NCI-H748 (cell line): ENCODE results near the gene PHC1.
"Not testable (repeated sequence)": the region's sequence is repeated elsewhere in the genome, so short reads cannot be mapped to it uniquely, and the experiment has no call there.

Source experiments
- DNase-seq: peaks from one replicate; lab custom pipeline; 2025; ENCODE audit not compliant: unreplicated experiment; lab: John Stamatoyannopoulos, UW

Gene PHC1

DNA sequence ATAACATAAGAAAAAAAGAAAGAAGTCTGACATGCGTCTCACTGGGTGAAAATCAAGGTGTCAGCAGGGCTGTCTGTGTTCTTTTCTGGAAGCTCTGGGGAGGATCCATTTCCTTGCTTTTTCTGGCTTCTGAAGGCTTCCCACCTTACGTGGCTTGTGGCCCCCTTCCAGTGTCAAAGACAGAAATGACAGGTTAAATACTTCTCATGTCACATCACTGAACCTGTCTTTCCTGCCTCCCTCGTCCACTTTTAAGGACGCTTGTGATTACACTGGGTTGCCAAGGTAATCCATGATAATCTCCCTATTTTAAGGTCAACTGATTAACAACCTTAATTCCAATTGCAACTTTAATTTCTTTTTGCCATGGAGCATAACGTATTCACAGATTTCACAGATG, 4.6 kb upstream of the PHC1 start:
- no peak for DNase-seq

DNA sequence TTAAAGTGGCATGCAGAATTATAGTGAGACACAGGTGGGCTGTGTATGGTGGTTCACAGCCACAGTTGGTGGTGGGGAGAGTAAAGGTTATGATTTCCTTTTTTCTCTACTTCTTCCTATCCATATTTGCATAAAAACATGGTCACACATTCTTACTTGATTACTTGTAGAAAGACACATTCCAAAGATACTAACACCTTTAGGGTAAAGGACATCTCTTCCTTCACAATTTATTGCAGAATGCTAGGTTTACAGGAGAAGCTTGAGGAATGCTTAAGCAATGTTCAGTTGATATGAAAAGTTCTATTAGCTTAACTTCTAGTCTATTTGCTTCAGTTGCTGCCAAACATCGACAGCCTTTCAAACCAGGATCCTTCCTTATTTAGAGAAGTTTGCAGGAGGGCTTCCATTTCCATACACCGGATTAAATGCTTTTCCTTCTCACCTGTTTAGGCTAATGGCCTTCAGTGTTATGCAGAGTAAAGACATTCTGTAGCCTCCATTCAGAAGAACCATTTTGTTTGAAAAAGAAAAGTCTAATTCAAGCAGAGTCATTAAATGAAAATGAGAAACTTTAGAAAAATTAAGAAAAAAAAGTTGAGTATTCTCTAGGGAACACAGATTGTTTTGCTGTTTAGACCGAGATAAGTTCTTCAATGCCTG, 2.6 kb upstream of the PHC1 start:
- no peak for DNase-seq

DNA sequence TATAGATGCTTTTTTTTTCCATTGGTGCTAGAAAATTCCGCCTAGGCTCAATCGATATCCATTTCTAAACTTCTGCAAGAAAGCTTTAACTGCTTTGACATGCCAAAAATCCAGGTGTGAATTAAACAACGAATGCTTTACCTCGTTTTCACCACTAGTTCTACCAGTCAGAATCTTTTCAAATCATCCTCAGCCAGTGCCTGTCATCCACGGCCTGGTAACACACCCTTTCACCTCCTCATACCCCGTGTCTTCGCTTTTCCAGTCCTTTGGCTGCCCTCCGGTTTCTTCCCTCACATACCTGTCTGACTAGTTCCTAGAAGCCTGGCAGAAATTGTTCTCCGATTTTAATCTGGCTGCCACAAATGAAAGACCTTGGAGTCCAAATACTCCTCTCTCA, 1.4 kb upstream of the PHC1 start:
- DNase-seq, result peak; percentile 49

DNA sequence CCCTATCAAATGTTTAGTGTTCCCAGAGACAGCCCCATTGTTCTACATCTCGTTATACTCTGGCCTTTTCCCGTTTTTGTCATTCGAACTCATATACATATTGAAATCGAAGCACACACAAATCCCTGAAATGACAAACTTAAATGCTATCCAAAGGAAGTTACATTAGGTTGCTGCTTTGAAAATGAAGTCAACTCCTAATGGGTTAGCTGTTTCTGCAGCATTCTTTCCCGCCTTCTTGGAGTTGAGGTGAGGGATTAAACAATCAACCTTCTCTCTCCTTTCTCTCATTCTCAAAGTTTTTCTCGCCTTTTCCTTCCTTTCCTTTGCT, 642 bp upstream of the PHC1 start:
- DNase-seq, result peak; percentile 54

DNA sequence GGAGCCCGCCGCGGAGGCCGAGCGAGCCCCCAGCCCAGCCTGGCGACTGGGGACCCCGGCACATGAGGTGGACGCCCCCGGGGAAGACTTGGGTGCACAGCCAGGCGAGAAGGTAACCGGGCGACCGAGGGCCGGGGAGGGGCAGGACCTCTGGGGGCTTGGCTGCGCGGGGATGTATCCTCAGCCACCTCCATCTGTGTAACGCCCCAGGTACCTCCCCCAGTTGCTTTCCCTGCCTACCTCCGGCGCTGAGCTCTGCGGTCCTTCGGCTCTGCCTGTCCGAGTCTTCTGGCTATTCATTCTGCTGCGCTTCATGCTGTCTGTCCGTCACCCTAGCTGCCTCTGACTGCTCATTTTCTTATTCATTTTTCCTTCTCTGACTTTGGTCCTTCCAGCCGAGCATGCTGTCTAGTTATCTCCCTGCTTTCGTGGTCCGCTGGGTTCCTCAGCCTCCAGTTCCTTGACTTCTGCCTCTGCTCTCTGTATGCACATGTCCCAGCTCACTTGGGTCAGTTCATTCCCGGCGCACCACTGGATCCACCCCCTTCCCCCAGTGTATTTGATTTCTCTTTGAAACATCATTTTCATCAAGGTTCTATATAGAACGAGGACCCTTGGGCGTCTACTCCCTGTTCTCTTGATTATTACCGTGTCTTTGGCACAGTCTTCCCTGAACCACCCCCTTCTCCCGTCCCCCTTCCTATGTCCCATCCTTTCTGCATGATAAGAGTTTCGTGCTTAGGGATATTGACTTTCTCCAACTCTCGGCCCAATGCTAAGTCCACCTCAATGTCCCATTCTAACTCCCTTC, 612 bp downstream of the PHC1 start:
- peak; percentile 65 for DNase-seq

DNA sequence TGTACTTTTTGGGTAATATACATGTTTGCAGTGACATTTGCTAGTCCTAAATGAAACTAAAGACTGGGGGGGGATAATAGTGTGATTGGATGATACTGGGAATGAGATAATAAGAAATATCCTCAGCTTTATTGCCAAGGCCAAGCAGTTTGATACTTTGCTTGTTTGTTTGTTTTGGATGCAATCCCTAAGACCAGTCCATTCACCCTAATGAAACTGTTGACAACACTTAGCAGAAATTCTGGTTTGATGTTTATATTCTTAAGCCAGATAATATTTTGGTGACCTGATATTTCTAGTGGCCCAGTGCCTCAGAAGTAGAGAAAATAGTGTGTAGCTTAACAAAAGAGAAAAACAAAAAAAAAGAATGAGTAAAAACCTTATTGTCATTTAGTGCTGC, 1.8 kb downstream of the PHC1 start:
- DNase-seq, result no peak

DNA sequence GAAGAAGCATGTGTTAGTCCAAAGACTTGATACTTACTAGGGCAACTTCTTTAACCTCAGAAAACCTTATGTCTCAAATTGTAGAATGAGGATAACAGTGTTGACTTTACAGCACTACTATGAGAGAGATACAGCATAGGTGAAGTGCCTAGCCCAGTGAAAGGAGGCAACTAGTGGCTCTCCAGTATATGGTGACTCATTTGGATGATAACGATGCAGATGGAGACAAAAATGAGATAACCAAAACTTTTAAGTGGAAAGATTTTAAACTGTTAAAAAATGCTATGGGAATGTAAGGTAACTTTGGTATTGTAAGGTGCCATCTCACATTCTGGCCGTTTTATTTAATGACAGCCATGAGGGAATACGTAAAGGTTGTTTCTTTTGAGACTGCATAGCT, 2.7 kb downstream of the PHC1 start:
- DNase-seq, result no peak

DNA sequence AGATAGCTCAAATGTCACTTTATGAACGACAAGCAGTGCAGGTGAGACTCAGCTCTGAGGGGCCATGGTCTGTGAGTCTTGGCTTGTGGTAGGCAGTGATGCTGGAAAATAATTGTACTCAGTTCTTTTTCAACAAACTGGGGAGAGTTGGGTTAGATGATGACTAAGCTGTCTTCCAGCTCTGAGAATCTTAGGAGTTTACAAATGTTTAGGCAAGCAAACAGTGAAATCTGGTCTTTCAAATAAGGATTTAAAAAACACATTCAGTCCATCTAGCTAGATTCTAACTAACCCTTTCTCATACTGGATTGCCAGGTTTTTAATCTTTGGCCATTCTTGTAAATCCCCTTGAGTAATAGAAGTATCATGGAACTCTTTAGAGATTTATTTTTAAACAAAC, 3.4 kb downstream of the PHC1 start:
- DNase-seq, result no peak

DNA sequence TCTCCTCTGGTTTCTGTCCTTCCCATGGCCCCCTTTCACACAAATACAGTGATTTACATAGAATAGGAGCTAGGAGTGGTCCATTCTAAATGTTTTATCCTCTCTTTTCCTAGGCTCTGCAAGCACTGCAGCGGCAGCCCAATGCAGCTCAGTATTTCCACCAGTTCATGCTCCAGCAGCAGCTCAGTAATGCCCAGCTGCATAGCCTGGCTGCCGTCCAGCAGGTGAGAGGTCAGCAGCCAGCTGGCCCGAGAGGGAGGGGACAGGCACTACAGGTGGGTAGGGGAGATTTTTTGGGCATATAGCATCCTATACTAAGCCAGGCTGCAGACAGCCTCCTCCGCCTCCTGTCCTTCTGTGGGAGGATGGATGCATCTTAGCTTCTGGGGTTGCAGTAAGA, 5.3 kb downstream of the PHC1 start:
- not testable (repeated sequence) for DNase-seq

DNA sequence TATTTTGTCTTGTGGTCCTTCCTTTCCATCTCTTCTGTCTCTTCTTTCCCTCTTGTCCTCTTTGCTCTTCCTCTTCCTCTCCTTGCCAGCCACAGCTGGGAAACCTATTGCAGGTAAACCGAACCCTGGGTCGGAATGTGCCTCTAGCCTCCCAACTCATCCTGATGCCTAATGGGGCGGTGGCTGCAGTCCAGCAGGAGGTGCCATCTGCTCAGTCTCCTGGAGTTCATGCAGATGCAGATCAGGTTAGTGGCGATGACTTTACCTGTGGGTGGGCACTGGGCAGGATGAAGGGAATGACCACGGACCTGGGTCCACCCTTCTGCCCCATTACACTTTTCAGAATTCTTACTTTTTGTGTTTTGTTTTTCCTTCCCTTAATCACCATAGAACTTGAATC, 8.2 kb downstream of the PHC1 start:
- no peak for DNase-seq

DNA sequence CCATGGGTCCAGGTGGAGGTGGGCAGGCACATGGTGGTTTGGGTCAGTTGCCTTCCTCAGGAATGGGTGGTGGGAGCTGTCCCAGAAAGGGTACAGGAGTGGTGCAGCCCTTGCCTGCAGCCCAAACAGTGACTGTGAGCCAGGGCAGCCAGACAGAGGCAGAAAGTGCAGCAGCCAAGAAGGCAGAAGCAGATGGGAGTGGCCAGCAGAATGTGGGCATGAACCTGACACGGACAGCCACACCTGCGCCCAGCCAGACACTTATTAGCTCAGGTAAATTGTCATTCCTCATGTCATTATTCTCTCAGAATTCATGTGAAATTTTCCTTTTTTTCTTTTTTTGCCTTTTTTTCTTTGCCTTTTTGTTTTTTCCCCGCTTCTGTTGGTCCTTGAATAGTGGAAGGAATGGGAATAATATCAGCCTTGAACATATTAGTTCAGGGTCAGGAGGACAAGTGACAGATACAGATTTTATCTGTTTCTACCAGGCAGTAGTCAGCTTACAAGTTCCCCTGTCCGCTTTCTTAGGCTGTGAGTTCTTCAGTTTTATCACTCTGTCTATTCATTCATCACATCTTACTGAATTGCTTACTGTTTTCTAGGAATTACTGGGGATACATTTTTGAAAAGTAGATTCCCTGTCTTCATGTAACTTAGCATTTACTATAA, 16.5 kb downstream of the PHC1 start:
- not testable (repeated sequence) for DNase-seq

DNA sequence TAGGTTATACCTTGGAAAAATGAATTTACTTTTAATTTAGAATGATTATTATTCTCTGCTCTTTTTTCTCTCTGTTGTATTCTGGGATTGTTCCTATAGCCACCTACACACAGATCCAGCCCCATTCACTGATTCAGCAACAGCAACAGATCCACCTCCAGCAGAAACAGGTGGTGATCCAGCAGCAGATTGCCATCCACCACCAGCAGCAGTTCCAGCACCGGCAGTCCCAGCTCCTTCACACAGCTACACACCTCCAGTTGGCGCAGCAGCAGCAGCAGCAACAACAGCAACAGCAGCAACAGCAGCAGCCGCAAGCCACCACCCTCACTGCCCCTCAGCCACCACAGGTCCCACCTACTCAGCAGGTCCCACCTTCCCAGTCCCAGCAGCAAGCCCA, 18.2 kb downstream of the PHC1 start:
- not testable (repeated sequence) for DNase-seq

DNA sequence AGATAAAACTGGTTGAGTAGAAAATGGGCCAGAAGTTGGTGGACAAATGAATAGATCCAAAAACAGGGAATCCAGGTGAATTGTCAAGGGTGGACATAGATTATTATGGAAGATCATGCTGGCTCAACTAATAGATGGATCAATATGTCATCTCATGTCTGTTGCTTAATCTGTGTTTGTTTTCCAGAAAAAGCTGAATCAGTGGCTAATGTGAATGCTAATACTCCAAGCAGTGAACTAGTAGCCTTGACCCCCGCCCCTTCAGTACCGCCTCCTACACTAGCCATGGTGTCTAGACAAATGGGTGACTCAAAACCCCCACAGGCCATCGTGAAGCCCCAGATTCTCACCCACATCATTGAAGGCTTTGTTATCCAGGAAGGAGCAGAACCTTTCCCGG, 19.8 kb downstream of the PHC1 start:
- DNase-seq, result not testable (repeated sequence)

DNA sequence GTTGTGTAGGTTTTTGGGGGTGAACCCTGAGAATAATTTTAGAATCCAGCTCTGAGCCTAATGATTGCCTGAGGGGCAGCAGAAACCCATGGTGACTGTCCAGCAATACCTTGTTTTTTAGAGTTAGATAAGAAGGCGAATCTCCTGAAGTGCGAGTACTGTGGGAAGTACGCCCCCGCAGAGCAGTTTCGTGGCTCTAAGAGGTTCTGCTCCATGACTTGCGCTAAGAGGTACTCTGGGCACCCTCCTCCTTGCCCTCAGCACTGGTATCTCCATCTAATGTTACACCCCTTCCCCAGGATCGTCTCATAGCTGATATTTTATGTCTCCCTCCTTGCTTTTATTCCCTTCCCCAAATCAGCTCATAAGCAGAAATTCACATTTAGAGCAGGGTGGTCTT, 22.4 kb downstream of the PHC1 start:
- no peak for DNase-seq

DNA sequence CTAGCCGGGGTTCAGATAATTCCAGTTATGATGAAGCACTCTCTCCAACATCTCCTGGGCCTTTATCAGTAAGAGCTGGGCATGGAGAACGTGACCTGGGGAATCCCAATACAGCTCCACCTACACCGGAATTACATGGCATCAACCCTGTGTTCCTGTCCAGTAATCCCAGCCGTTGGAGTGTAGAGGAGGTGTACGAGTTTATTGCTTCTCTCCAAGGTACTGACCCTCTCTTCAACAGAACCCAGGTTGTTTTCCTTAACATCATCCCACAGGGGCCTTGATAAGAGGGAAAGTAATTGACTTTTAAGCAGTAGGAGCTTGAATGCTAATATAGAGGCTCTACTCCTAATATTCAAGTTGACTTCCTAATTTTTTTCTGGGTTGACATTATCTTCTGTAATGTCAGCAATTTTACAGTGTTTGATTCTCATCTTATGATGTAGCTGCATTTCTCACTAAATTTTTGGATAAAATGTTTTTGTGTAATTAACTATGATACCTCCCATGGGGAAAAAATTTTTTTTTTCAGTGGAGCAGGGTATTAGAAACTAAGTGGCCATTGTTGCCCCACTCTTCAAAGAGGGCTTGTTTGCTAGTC, 23.6 kb downstream of the PHC1 start:
- DNase-seq, result not testable (repeated sequence)

DNA sequence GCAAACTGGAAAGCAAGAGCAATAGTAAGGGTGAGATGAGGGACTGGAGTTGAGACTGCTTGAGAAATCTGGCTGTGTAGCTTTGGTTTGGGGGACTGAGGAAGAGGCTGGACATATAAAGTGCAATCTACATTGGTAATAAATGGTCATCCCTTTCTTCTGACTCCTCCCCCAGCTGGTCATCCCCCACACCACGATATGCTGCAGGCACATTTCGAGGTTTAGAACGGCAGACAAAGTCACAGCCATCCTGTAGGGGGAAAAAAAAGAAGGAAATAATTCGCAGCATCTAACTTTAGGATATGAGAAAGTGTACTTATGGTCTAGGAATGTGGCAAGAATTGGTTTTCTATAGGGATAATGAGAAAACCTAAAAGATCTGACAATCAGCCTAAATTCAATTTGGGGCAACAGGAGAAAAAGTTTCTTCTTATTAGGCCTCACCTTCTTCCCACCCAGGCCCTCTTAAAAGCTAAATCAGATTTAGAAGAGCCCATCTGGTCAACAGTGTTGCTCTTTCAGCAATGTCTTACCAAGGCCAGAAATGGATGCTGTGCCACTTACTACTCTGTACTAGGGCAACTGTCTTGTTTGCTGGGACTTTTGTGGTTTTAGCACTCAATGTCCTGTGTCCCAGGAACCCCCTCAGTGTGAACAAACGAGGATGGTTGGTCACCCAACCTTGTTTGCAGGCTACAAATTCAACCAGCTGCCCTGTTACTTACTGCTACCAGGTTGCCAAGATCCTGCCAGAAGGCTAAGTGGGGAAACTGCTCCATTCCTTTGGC, 27.6 kb downstream of the PHC1 start:
- no peak for DNase-seq

DNA sequence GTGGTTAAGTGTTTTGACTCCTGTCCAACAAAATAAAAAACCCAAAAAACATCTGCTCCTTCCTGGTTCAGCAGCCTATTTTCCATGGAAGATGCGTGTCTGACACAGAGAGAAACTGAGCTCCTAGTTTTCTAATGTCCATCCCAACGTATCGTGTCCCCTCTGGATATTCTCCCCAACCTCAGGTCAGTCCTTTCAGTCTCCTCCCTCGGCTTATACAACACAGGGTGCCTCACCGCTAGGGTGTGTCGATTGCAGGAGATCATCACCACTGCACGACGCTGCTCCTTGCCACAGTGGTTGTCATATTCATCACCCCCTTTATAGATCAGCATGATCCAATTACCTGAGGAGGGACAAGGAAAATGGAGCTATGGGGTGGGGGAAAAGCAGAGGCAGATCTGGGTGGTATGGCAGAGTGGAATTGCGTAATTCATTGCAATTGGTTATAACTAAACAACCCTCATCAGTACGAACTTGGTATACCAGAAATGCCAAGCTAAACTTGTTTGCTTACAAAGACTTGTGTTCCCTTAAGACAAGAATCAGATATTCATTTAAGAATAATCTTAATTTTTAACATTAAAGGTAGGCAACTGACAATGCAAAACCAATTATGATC, 29.4 kb downstream of the PHC1 start:
- no peak for DNase-seq

DNA sequence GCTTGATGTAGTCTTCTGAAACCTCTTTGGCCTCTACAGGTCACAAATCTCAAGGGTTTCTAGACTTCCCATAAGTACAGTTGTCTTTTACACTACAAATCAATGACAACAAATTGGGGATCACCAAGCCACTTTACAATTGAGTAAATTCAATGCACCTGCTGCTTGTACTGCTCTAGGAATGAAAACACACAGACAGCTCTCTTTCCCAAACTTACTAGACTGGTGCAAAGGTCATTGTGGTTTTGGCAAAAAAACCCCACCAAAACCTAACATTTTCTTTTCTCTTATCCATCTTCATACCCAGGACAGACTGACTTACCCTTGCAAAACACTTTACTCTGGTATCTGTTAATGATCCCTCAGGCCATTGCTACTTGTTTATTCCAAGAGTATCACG, 32.4 kb downstream of the PHC1 start:
- DNase-seq, result no peak

DNA sequence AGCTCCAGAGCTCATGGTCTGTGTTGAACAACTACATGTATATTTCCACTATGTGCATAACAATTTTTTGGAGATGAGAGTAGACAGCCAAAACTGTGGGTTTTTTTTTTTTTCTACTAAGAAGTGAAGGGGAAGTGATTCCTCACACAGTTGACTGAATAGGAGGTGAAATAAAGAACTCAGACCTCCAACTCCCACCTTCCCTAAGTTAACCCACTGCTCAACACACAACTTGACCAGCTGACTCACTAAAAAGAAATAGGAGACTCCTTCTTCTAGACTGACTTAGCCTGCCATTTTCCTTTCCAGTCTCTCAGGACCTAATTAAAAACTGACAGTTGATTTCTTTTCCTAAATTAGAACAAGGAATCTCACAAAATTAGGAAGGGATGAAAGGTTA, 33.4 kb downstream of the PHC1 start:
- DNase-seq, result no peak

DNA sequence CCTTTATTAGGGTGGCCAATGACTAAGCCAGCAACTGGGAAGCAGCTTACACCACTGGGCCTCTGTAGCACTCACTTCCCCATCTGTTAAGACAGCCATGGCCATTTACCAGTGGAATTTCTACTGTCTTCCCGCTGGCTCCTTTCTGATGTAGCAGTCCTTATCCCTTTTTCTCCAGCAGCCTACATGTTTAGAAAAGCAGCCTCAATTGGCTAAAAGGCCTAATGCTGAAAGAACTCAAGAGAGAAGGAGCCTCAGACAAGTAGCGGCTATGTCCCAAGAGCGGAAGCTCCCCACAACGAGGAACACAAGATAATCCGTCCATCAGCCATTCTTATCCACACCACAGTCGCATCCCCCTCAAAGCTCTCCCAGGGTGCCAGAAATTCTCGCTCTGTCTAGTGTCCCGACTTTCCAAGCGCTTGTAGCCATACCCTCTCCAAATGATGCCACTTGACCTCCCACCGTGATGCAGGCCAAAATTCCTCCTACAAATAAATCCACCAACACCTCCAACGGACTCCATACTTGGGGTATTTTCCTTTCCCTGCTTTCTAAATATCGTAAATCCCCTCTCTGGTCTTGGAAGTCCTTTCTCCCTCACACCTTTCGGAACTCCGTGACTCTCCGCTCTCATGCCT, 34.5 kb downstream of the PHC1 start:
- no peak for DNase-seq
